GM12878 (cell line): ENCODE results near the gene CHRDL2. TPM values are rescaled to one million over a fixed set of nuclear protein-coding genes. Genes with fewer than 3 reads are reported as not detected.

ENCODE experiments used
- ATAC-seq: fragments of 200-7000 bp; cut with Tn5 transposase; 3 replicates; pipeline ENCODE4 v1.9.1; 2020; ENCODE audit warnings: mild to moderate bottlenecking, moderate library complexity
- BruUV-seq: library from RNA; stranded (reverse); fragments of 400-500 nt; replicated peaks from 2 replicates; lab custom pipeline; 2021; lab: Mats Ljungman, UMichigan
- CTCF ChIA-PET: fragments of 300-600 bp; sonication (Branson Sonifier 250); formaldehyde crosslinking; extraction: SDS; loops from one replicate; lab custom pipeline; 2021; ENCODE audit warnings: inconsistent platforms; lab: Yijun Ruan, JAX
- POLR2A ChIA-PET: fragments of 350-600 bp; formaldehyde crosslinking; extraction: SDS; loops from one replicate; lab custom pipeline; 2021; ENCODE audit warnings: inconsistent platforms; lab: Charles Lee
- RAD21 ChIA-PET: fragments of 300-600 bp; sonication (Branson Sonifier 250); formaldehyde crosslinking; loops from one replicate; lab custom pipeline; 2023; ENCODE audit warnings: antibody characterized with exemption; ENCODE audit not compliant: unreplicated experiment; lab: Charles Lee
- SMC1A ChIA-PET: fragments of 300-600 bp; sonication (Branson Sonifier 250); formaldehyde crosslinking; loops from one replicate; lab custom pipeline; 2023; ENCODE audit not compliant: unreplicated experiment, uncharacterized antibody; lab: Charles Lee
- DNase-seq: peaks from one replicate; pipeline ENCODE4 v3.0.0-alpha.2; 2011; ENCODE audit warnings: low read depth, low spot score
- FAIRE-seq: peaks from 3 replicates; lab custom pipeline; 2011; peaks lifted over from hg19 to GRCh38; lab: Jason Lieb, UNC
- H2AFZ ChIP-seq: 2 replicates; pipeline ENCODE4 v1.6.0; 2011; ENCODE audit warnings: low read depth, low read length, control low read depth; ENCODE audit not compliant: control insufficient read depth
- H3K27ac ChIP-seq: 2 replicates; pipeline ENCODE4 v1.5.1; 2011; ENCODE audit warnings: control low read depth; ENCODE audit not compliant: control insufficient read depth, insufficient read depth
- H3K27me3 ChIP-seq, 2 experiments: replicated peaks in 1 of 2; 2 replicates each; pipeline versions ENCODE4 v1.6.0 to v1.6.1; 2011; ENCODE audit warnings: low read length in 1 of 2; ENCODE audit not compliant: control insufficient read depth in 2 of 2, insufficient read depth in 2 of 2
- H3K36me3 ChIP-seq, 2 experiments: 2 replicates each; pipeline ENCODE4 v1.5.1; 2011; ENCODE audit warnings: low read length in 1 of 2; ENCODE audit not compliant: control insufficient read depth in 2 of 2, insufficient read depth in 2 of 2
- H3K4me1 ChIP-seq: 2 replicates; pipeline ENCODE4 v1.6.1; 2011; ENCODE audit warnings: mild to moderate bottlenecking, low read length, moderate library complexity, mixed read lengths; ENCODE audit not compliant: control insufficient read depth, insufficient read depth
- H3K4me2 ChIP-seq: 2 replicates; pipeline ENCODE4 v1.6.0; 2011; ENCODE audit warnings: control low read depth; ENCODE audit not compliant: control insufficient read depth, insufficient read depth
- H3K4me3 ChIP-seq: fragments of 200-600 bp; sonication (generic); 2 replicates; pipeline ENCODE4 v1.5.1; 2016
- H3K79me2 ChIP-seq: 2 replicates; pipeline ENCODE4 v1.6.0; 2011; ENCODE audit warnings: low read length; ENCODE audit not compliant: control insufficient read depth, insufficient read depth
- H3K9ac ChIP-seq: 2 replicates; pipeline ENCODE4 v1.8.0; 2011; ENCODE audit warnings: low read length, control low read depth, mixed read lengths; ENCODE audit not compliant: control insufficient read depth, insufficient read depth
- H3K9me3 ChIP-seq: replicated peaks from 3 replicates; pipeline ENCODE4 v1.5.1; 2011; ENCODE audit warnings: mild to moderate bottlenecking, low read length; ENCODE audit not compliant: control insufficient read depth, insufficient read depth
- H4K20me1 ChIP-seq: 2 replicates; pipeline ENCODE4 v1.6.0; 2011; ENCODE audit not compliant: control insufficient read depth, insufficient read depth
- BHLHE40 ChIP-seq, 2 experiments: fragments of 450-650 bp in 1 of 2; IDR thresholded peaks; 2 replicates each; pipeline ENCODE4 v1.6.1; 2011 to 2017; ENCODE audit warnings: low read depth in 2 of 2, borderline replicate concordance in 1 of 2, improper control_type of control experiment in 1 of 2, low read length in 1 of 2, mild to moderate bottlenecking in 1 of 2
- FOXK2 ChIP-seq: fragments of 450-650 bp; IDR thresholded peaks from 2 replicates; pipeline ENCODE4 v1.6.1; 2017; ENCODE audit warnings: mild to moderate bottlenecking, moderate library complexity
- MEF2B ChIP-seq: fragments of 450-650 bp; IDR thresholded peaks from 2 replicates; pipeline ENCODE4 v1.6.1; 2018; ENCODE audit warnings: mild to moderate bottlenecking, moderate library complexity; ENCODE audit not compliant: partially characterized antibody, poor library complexity, severe bottlenecking
- MXI1 ChIP-seq: fragments of 150-350 bp; IDR thresholded peaks from 2 replicates; pipeline ENCODE4 v1.6.1; 2011; ENCODE audit warnings: low read depth, mild to moderate bottlenecking, inconsistent platforms, low read length, improper control_type of control experiment
- NFYA ChIP-seq: IDR thresholded peaks from 2 replicates; pipeline ENCODE4 v1.6.1; 2011; ENCODE audit warnings: low read depth, mild to moderate bottlenecking, low read length, improper control_type of control experiment, borderline replicate concordance
- RAD21 ChIP-seq: IDR thresholded peaks from 2 replicates; pipeline ENCODE4 v1.6.1; 2011; ENCODE audit warnings: mild to moderate bottlenecking, low read depth, low read length, moderate library complexity; ENCODE audit not compliant: insufficient read depth
- RFX5 ChIP-seq: IDR thresholded peaks from 2 replicates; pipeline ENCODE4 v1.6.1; 2011; ENCODE audit warnings: low read depth, low read length, improper control_type of control experiment
- SMC3 ChIP-seq: IDR thresholded peaks from 2 replicates; pipeline ENCODE4 v1.6.1; 2011; ENCODE audit warnings: low read length, improper control_type of control experiment, borderline replicate concordance
- SREBF1 ChIP-seq: IDR thresholded peaks from 2 replicates; pipeline ENCODE4 v1.6.1; 2012; ENCODE audit warnings: mild to moderate bottlenecking, low read length
- TBL1XR1 ChIP-seq: IDR thresholded peaks from 2 replicates; pipeline ENCODE4 v1.6.1; 2012; ENCODE audit warnings: low read depth, low read length, improper control_type of control experiment
- TCF12 ChIP-seq: IDR thresholded peaks from 2 replicates; pipeline ENCODE4 v1.6.1; 2011; ENCODE audit warnings: low read depth, mild to moderate bottlenecking, low read length
- TCF3 ChIP-seq: IDR thresholded peaks from 2 replicates; pipeline ENCODE4 v1.6.1; 2012; ENCODE audit warnings: low read depth, mild to moderate bottlenecking, low read length, borderline replicate concordance; ENCODE audit not compliant: insufficient read depth
- YY1 ChIP-seq: IDR thresholded peaks from 2 replicates; pipeline ENCODE4 v1.6.1; 2011; ENCODE audit warnings: low read depth, mild to moderate bottlenecking, low read length
- ZNF207 ChIP-seq: fragments of 450-650 bp; IDR thresholded peaks from 2 replicates; pipeline ENCODE4 v1.6.1; 2014; ENCODE audit warnings: antibody characterized with exemption, mild to moderate bottlenecking, borderline replicate concordance
- WGBS: methylation state at CpG from one replicate; pipeline ENCODE4 v1.1.6; 2016; ENCODE audit warnings: low lambda C conversion rate; ENCODE audit not compliant: insufficient replicate concordance, insufficient coverage; ENCODE audit errors: missing lambda C conversion rate; 5-methylcytosine and 5-hydroxymethylcytosine counted together
- in situ Hi-C: fragments of 300-500 bp; cut with MboI; formaldehyde crosslinking; loops from 9 replicates; pipeline ENCODE4 v1.14.3; 2018; ENCODE audit warnings: mixed read lengths
- intact Hi-C: fragments of 100-400 bp; cut with micrococcal nuclease; formaldehyde crosslinking; loops from one replicate; pipeline ENCODE4 v1.14.2; 2022; ENCODE audit not compliant: unreplicated experiment
- polyA plus RNA-seq, 11 experiments: library from polyadenylated mRNA; depleted of rRNA in 4 of 11; unstranded in 6 of 11; stranded (reverse) in 5 of 11; fragments of >200 nt; fragmentation: Nextera tagmentation in 4 of 11; fragmentation: Illumina TruSeq in 1 of 11; extraction: Ambion mirVana in 4 of 11; extraction: Trizol in 1 of 11; gene quantifications; 1 replicate in 1 of 11; 2 replicates in 10 of 11; pipeline versions ENCODE4 v1.2.1 to v1.2.3, GENCODE V29; 2011 to 2016; ENCODE audit warnings: inconsistent platforms in 2 of 11, missing spikeins in 2 of 11, low read depth in 1 of 11
- total RNA-seq, 4 experiments: library from RNA; depleted of rRNA in 3 of 4; stranded (reverse); fragments of >200 nt in 3 of 4; fragmentation: Illumina TruSeq in 1 of 4; extraction: Trizol in 1 of 4; gene quantifications; 2 replicates each; pipeline versions ENCODE4 v1.2.1 to v1.2.3, GENCODE V29; 2013 to 2021
- TF ChIP-seq, protein P1 (sequence below), 3 experiments: IDR thresholded peaks in 2 of 3; conservative IDR thresholded peaks in 1 of 3; 2 replicates each; pipeline ENCODE4 v1.5.1; 2011; ENCODE audit warnings: low read depth in 3 of 3, low read length in 3 of 3, mild to moderate bottlenecking in 3 of 3, control low read depth in 2 of 3, moderate library complexity in 2 of 3, inconsistent platforms in 1 of 3, mixed read lengths in 1 of 3; ENCODE audit not compliant: control insufficient read depth in 2 of 3, insufficient read depth in 1 of 3; ENCODE audit errors: extremely low read depth in 1 of 3

CHRDL2 gene
- total and polyA plus RNA-seq, 10 of the 15 experiments (the other 5 are each of a cell fraction or from before 2014, with no cell fraction given) = not detected

DNA sequence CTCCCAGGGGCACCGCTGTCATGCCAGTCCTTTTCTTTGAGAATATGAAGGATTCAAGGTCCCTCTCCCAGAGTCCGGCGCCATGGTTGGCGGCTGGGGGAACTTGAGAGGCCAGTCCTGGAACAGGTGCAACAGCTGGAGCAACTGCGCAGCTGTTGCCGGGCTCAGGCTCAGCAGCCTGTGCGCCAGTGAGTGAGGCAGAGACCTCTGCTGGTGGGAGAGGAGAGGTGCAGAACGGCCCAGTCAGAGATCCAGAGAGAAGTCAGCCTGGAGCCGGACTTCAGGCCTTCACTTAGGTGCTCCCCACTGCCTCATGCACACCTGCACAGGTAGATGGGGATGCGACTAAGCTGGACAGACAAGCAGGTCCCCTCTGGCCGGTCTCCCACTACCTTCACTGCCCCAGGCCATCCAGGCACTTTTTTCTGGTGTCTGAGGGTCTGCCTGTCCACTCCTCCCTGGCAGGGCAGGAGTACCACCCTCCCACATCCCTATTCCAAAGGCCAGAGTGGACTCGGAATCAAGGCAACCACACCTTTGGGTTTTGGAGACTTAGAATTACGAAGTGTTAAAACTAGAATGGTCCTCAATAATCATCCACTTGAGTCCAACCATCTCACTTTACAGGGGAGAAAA lies 4.6 kb downstream of the CHRDL2 start:
- peak; percentile 94 for FAIRE-seq
- SMC1A ChIA-PET = interaction anchor here (1.2 to 3.1 kb wide), 4 partner anchors 8 to 328 kb away, joined by 3 to 28 read pairs (median 4); no protein-coding TSS in a partner anchor
- no peaks in the 10 kb centered on the region for H4K20me1 ChIP-seq
- no peak overlapping the region for H2AFZ ChIP-seq
- BruUV-seq = no TSS peak
- no peaks in the 10 kb centered on the region for H3K4me1 ChIP-seq
- H3K36me3 ChIP-seq = no peaks in the 10 kb centered on the region
- no peak overlapping the region for H3K9ac ChIP-seq
- no peaks in the 10 kb centered on the region for H3K79me2 ChIP-seq
- POLR2A ChIA-PET = interaction anchor here (0.7 kb wide), 1 partner anchor 10 kb away, joined by 3 read pairs; no protein-coding TSS in a partner anchor
- intact Hi-C loops (no loop called here), in situ Hi-C loops (loop anchor here (10.0 kb wide), 1 partner anchor 272 kb away; no protein-coding TSS in a partner anchor)
- peak; percentile 100 for ATAC-seq
- H3K27ac ChIP-seq = no peak overlapping the region
- TF ChIP-seq ZNF207 (no peak), BHLHE40 (IDR thresholded peaks at IDR 0.05; ENCODE audit: borderline replicate concordance in 1 of 2, low read depth in 2 of 2, low read length in 1 of 2) (0 out of 4 replicates have a peak, but pooled peaks of 1 of the 2 experiments have one; percentile 26), TBL1XR1 (0 out of 2 replicates have a peak, but pooled peaks have one; percentile 23), SMC3 (peak; percentile 74), SREBF1 (no peak), YY1 (peak; percentile 40; the same call in 1 of the 2 replicates), NFYA (no peak), FOXK2 (no peak), TCF3 (peak; percentile 90), RAD21 (peak; percentile 86), RFX5 (0 out of 2 replicates have a peak, but pooled peaks have one; percentile 66), MEF2B (no peak), TCF12 (peak; percentile 95), MXI1 (0 out of 2 replicates have a peak, but pooled peaks have one; percentile 20)
- TF ChIP-seq, protein P1, sequence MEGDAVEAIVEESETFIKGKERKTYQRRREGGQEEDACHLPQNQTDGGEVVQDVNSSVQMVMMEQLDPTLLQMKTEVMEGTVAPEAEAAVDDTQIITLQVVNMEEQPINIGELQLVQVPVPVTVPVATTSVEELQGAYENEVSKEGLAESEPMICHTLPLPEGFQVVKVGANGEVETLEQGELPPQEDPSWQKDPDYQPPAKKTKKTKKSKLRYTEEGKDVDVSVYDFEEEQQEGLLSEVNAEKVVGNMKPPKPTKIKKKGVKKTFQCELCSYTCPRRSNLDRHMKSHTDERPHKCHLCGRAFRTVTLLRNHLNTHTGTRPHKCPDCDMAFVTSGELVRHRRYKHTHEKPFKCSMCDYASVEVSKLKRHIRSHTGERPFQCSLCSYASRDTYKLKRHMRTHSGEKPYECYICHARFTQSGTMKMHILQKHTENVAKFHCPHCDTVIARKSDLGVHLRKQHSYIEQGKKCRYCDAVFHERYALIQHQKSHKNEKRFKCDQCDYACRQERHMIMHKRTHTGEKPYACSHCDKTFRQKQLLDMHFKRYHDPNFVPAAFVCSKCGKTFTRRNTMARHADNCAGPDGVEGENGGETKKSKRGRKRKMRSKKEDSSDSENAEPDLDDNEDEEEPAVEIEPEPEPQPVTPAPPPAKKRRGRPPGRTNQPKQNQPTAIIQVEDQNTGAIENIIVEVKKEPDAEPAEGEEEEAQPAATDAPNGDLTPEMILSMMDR (IDR thresholded peaks at IDR 0.05 in 2 of 3, conservative IDR thresholded peaks at IDR 0.05 in 1 of 3; ENCODE audit: control insufficient read depth in 2 of 3, extremely low read depth in 1 of 3, insufficient read depth in 1 of 3, low read depth in 3 of 3, low read length in 3 of 3) = peak; percentile 93 to 98 (median 93)
- H3K4me2 ChIP-seq = no peak overlapping the region
- CTCF ChIA-PET = interaction anchor here (0.6 to 4.8 kb wide), 24 partner anchors 8 to 471 kb away, joined by 3 to 55 read pairs (median 4); no protein-coding TSS in a partner anchor
- 7% methylated on average over 13 of the region's 13 CpGs for WGBS
- RAD21 ChIA-PET = interaction anchor here (1.1 to 4.0 kb wide), 5 partner anchors 13 to 273 kb away, joined by 4 to 27 read pairs (median 8); no protein-coding TSS in a partner anchor
- no peaks in the 10 kb centered on the region for H3K9me3 ChIP-seq
- H3K27me3 ChIP-seq = peaks cover 10 to 13% of the 10 kb centered on the region in 2 experiments
- no peak overlapping the region for H3K4me3 ChIP-seq
- no peak for DNase-seq
